Measurements from ENCODE around the gene UNC5B.

UNC5B gene

GRCh38 chr10:71223347-71224058, 11.1 kb downstream of the UNC5B start:
- no peak for DNase-seq (ENCODE audit: low read depth in 2 of 2)

GRCh38 chr10:71225291-71226058, 13.1 kb downstream of the UNC5B start:
- no peak for DNase-seq (ENCODE audit: low read depth in 2 of 2)

- DNase-seq (ENCODE audit: low read depth in 2 of 2), result no peak
Observed at GRCh38 chr10:71228875-71229675, 16.7 kb downstream of the UNC5B start.

GRCh38 chr10:71229726-71230655, 17.6 kb downstream of the UNC5B start:
- DNase-seq (ENCODE audit: low read depth in 2 of 2), result no peak

- DNase-seq (ENCODE audit: low read depth in 2 of 2), result no peak
Observed at GRCh38 chr10:71230656-71231025, 18.3 kb downstream of the UNC5B start.

GRCh38 chr10:71231206-71231605, 18.8 kb downstream of the UNC5B start:
- DNase-seq (ENCODE audit: low read depth in 2 of 2), result no peak

GRCh38 chr10:71232089-71232998, 20.0 kb downstream of the UNC5B start:
- no peak for DNase-seq (ENCODE audit: low read depth in 2 of 2)

- no peak for DNase-seq (ENCODE audit: low read depth in 2 of 2)
Observed at GRCh38 chr10:71233482-71233892, 21.1 kb downstream of the UNC5B start.

- DNase-seq (ENCODE audit: low read depth in 2 of 2), result no peak
Observed at GRCh38 chr10:71234004-71234894, 21.9 kb downstream of the UNC5B start.

GRCh38 chr10:71234970-71235685, 22.8 kb downstream of the UNC5B start:
- no peak for DNase-seq (ENCODE audit: low read depth in 2 of 2)

- no peak for DNase-seq (ENCODE audit: low read depth in 2 of 2)
Observed at GRCh38 chr10:71235808-71236207, 23.4 kb downstream of the UNC5B start.

- DNase-seq (ENCODE audit: low read depth in 2 of 2), result no peak
Observed at GRCh38 chr10:71236286-71236685, 23.9 kb downstream of the UNC5B start.

GRCh38 chr10:71236822-71237682, 24.7 kb downstream of the UNC5B start:
- no peak for DNase-seq (ENCODE audit: low read depth in 2 of 2)

GRCh38 chr10:71237843-71238623, 25.7 kb downstream of the UNC5B start:
- DNase-seq (ENCODE audit: low read depth in 2 of 2), result no peak

GRCh38 chr10:71238626-71239025, 26.3 kb downstream of the UNC5B start:
- DNase-seq (ENCODE audit: low read depth in 2 of 2), result no peak

GRCh38 chr10:71239131-71239915, 27.0 kb downstream of the UNC5B start:
- DNase-seq (ENCODE audit: low read depth in 2 of 2), result no peak
